GM21528 (cell line): Measurements from ENCODE around the gene SNX14.
"Not testable (repeated sequence)": the region's sequence is repeated elsewhere in the genome, so short reads cannot be mapped to it uniquely, and the experiment has no call there.

Source experiments
- ATAC-seq: cut with Tn5 transposase; IDR thresholded peaks from one replicate; pipeline ENCODE4 v1.9.1; 2021; ENCODE audit warnings: mild to moderate bottlenecking, moderate library complexity; ENCODE audit not compliant: unreplicated experiment, low FRiP score

SNX14 gene

GRCh38 chr6:85524281-85524680 is 69.4 kb downstream of the SNX14 start:
- not testable (repeated sequence) for ATAC-seq

GRCh38 chr6:85516168-85516567 is 77.5 kb downstream of the SNX14 start:
- ATAC-seq = no peak

DNA sequence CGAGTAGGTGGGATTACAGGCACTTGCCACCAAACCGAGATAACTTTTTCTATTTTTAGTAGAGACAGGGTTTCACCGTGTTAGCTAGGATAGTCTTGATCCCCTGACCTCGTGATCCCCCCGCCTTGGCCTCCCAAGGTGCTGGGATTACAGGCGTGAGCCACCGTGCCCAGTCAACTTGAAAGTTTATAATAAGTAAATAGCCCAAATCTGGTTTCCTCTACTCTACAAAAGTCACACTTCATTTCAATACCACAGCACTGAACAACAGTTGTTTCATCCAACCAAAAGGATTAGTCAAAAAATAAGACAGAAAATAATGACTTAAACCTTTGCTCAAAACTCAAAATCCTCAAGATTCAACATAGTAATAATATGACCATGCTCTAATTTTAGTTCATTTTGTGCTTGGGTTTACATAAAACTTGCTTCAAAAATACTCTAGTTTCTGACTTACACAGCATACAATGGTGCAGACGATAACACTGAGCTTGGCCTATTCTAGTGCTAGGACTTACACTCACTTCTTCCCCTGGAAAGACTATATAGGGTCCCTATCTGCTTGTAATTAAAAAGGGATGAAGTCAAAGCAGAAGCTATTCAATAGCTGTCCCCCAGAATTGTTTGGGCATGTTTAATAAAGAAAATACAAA is 87.1 kb downstream of the SNX14 start:
- no peak for ATAC-seq

DNA sequence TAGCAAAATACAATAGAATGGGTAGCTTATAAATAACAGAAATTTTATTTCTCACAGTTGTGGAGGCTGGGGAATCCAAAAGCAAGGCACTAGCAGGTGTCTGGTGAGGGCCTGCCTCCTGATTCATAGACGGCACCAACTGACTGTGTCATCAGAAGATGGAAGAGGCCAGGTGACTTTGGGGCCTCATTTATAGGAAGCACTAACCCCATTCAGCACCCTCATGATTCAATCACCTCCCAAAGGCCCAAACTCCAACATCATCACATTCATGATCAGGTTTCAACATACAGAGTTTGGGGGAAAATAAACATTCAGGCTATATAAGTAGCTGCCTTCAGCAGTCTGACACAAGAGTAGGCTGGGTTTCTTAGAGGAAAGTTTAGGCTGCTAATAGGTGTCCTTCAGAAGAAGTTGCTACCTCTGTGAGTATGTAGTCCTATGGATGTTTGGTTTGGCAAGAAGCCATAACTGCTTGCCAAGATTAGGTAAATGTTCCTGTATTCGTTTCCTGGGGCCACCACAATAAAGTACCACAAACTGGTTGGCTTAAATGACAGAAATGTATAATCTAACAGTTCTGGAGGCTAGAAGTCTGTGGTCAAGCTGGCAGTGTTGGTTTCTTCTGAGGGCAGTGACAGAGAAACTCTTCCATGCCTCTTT is 94.9 kb downstream of the SNX14 start:
- no peak for ATAC-seq

- no peak for ATAC-seq
These were observed 96.8 kb downstream of the SNX14 start for GRCh38 chr6:85496856-85497255.

DNA sequence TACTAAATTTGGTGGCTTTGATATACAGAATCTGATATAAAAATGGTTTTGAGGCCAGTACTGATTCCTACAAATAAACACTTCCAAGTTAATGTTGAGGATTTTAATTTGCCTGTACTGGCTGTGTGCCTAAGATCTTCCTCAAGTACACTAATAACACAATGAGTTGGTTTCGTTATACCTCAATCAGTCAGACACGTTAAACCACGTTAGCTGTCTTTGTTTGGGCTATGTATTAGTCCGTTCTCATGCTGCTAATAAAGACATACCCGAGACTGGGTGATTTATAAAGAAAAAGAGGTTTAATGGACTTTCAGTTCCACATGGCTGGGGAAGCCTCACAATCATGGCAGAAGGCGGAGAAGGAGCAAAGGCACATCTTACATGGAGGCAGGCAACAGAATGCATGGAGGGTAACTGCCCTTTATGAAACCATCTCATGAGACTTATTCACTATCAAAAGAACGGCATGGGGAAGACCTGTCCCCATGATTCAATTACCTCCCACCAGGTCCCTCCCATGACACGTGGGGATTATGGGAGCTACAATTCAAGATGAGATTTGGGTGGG is 97.6 kb downstream of the SNX14 start:
- ATAC-seq = no peak

- ATAC-seq = no peak
These were observed 98.8 kb downstream of the SNX14 start for GRCh38 chr6:85494547-85495536.

DNA sequence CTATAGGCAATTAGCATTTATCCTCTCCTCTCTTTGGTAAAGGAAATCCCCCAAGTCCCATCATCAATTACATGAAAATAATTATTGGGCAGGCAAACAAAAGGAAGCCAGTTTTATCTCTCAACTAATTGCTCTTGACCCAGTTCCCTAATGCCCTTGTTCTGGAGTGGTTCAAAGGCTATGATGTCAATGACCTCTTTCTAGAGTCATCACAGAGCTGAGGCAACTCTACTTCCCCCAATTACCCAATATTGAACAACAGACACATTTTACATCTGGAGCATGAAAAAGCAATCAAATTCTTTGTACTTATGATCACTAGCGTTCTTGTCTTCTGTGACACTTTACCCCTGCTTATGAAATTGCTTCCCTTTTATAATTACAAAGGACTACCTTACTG is 100.3 kb downstream of the SNX14 start:
- no peak for ATAC-seq

DNA sequence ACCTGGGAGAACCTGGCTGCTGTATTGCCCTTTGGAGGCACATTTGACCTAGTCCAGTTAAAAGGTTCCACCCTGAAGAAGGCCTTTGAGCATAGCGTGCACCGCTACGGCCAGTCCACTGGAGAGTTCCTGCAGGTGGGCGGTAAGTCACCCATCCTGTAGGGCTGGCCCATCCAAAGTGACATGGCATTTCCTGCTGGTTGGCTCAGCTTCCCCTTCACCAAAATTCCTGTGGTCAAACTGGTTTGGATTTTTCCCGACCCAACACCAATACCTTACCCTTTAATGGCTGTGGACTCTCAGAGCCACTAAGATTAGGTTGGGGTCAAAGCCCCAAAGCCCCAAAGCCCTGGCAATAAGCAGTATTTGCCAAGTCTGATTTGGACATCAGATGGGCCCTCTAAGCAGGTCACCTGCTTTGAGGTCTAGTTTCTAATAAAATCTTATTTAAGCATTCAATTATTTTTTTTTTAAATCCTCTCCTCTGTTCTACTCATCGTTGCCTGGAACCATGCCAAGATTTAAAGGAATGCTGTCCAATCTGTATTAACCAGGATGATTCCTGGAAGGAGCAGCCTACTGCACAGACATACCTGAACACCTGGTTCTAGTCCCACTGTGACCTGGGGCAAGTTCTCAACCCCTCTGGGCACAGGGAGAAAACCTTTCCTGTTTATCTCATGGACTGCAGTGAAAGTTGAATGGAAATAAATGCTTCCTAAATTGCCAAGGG is 103.0 kb downstream of the SNX14 start:
- ATAC-seq = no peak

GRCh38 chr6:85484948-85485347 is 108.7 kb downstream of the SNX14 start:
- ATAC-seq = no peak

DNA sequence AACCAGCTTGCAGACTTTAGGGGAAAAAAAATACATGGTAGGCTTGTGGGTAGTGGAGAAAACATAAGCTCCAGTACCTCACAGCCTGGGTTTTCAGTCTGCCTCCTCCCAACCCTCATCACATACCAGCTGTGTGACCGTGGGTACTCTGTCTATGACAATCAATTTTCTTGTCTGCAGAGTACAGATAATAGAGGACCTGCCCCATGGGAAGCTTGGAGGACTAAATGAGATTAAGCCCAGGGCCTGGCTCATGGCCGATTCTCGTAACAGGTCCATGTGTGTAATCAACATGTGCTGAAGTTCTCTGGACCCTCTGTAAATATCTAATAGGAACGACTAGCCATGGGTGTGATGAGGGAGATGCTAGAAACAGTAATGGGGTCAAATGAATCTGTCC is 109.8 kb downstream of the SNX14 start:
- ATAC-seq = no peak

GRCh38 chr6:85482905-85483700 is 110.6 kb downstream of the SNX14 start:
- peak; percentile 91 for ATAC-seq

DNA sequence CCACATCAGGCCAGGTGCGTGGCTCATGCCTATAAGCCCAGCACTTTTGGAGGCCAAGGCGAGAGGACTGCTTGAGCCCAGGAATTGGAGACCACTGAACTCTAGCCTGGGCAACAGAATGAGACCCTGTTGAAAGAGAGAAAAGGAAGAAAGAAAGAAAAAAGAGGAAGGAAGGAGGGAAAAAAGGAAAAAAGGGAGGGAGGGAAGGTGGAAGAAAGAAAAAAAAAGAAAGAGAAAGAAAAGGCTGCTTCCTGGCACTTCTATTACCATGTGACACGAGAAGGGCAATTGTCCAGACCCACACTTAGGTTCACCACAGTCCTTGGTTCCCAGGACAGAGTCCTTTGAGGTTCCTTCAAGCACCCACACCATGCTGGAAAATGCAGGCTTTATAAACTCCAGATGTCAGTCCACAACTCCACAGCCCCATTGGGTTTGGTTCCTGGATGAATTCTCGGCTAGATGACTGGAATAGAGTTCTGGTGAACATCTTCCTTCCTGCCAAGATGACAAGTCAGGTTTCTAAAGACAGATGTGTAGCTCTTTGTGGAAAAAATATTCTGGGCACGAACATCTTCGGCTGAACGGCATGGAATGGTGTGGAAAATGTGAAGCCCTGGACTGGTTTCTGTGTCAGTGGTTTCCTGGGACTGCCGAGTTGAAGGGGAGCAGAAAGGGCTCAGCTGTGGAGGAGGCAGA is 111.3 kb downstream of the SNX14 start:
- ATAC-seq = no peak

DNA sequence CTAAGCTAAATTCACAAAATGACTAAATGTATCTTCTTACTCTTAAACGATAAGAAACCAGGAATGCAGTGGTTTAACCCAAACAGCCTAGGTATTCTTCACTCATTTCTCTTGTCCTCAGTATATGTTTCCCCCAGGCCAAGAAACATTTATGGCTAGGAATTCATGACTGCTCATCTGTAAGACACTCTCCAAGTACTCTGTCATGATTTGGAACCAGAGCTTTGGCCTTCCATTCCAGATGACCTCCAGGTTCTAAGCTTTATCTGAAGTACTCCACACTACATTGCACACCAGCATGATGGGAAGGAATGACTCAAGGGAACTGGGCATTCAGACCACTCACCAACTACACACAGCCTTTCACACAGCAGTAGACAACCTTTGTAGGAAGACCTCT is 114.5 kb downstream of the SNX14 start:
- no peak for ATAC-seq

GRCh38 chr6:85476532-85476931 is 117.1 kb downstream of the SNX14 start:
- no peak for ATAC-seq

- no peak for ATAC-seq
These were observed 119.9 kb downstream of the SNX14 start for GRCh38 chr6:85473748-85474147.

DNA sequence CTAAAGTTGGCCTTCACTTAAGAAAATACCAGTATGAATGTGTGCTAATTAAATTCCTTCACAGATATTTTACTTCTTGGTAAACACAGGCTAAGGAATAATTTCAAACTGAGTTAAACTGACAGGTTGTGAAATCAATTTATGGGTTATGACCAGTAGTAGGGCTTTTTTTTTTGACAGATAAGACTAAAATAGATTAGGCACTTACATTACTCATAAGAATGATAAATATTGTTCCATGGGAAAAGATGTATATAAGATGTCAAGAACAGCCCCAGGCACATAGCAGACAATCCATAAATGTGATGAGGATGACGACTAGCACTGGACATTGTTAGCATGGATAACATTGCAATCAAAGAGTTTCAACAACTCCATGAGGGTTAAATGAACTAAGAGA is 120.9 kb downstream of the SNX14 start:
- ATAC-seq = no peak

DNA sequence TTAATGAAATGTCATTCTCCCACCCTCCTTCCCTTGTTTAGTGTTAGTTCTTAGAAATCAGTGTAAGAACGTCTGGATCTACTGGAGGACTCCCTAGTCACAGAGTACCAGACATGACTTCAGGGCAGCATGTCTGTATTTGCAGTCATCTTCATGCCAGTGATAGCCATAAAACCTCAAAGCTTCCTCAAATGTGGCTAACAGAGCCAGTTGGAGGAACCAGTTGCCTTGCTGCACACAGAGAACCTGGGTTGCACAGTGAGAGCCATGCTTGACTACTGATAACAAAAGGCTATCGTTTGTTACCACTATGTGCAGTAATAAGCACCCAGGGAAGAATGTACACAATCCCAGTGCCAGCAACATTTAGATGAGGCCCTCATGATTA is 123.6 kb downstream of the SNX14 start:
- no peak for ATAC-seq
